IMR-90 (cell line): ENCODE measurements around the gene KRTAP10-3. TPM values are rescaled to one million over a fixed set of nuclear protein-coding genes. Genes with fewer than 3 reads are reported as not detected.

Experiments used
- ATAC-seq: fragments of 200-7000 bp; cut with Tn5 transposase; 2 replicates; pipeline ENCODE4 v1.9.1; 2020; ENCODE audit warnings: low read depth, mild to moderate bottlenecking, moderate library complexity
- BruUV-seq: library from RNA; stranded (reverse); fragments of 400-500 nt; replicated peaks from 2 replicates; lab custom pipeline; 2021; lab: Mats Ljungman, UMichigan
- CTCF ChIA-PET: fragments of 300-600 bp; formaldehyde crosslinking; extraction: SDS; loops from one replicate; lab custom pipeline; 2021; ENCODE audit warnings: antibody characterized with exemption; lab: Yijun Ruan, JAX
- POLR2A ChIA-PET: fragments of 300-600 bp; sonication (Branson Sonifier 250); formaldehyde crosslinking; loops from one replicate; lab custom pipeline; 2022; ENCODE audit warnings: antibody characterized with exemption; ENCODE audit not compliant: unreplicated experiment; lab: Charles Lee
- DNase-seq: peaks from one replicate; pipeline ENCODE4 v3.0.0; 2013
- H2AFZ ChIP-seq: replicated peaks from 2 replicates; pipeline ENCODE3; 2013; ENCODE audit warnings: low read length, mild to moderate bottlenecking; ENCODE audit not compliant: poor library complexity
- H2AK5ac ChIP-seq: 2 replicates; pipeline ENCODE4 v1.6.1; 2013; ENCODE audit warnings: low read depth, low read length, inconsistent platforms
- H2AK9ac ChIP-seq: replicated peaks from 2 replicates; pipeline ENCODE3; 2013; ENCODE audit warnings: mild to moderate bottlenecking, low read depth, low read length, moderate library complexity; ENCODE audit not compliant: poor library complexity
- H2BK120ac ChIP-seq: 2 replicates; pipeline ENCODE4 v1.6.1; 2013; ENCODE audit warnings: low read depth, low read length, inconsistent platforms
- H2BK15ac ChIP-seq: 3 replicates; pipeline ENCODE4 v1.6.1; 2013; ENCODE audit warnings: low read depth, low read length, inconsistent platforms
- H2BK20ac ChIP-seq: 2 replicates; pipeline ENCODE4 v1.6.1; 2013; ENCODE audit warnings: low read depth, mild to moderate bottlenecking, inconsistent platforms, low read length, moderate library complexity
- H2BK5ac ChIP-seq: 2 replicates; pipeline ENCODE4 v1.6.1; 2013; ENCODE audit warnings: mild to moderate bottlenecking, low read depth, low read length, inconsistent platforms; ENCODE audit not compliant: poor library complexity, severe bottlenecking
- H3K14ac ChIP-seq: replicated peaks from 2 replicates; pipeline ENCODE4 v1.6.1; 2013; ENCODE audit warnings: low read depth, low read length, inconsistent platforms
- H3K18ac ChIP-seq: 2 replicates; pipeline ENCODE4 v1.6.1; 2013; ENCODE audit warnings: low read depth, low read length, control low read depth
- H3K23ac ChIP-seq: 2 replicates; pipeline ENCODE4 v1.6.1; 2013; ENCODE audit warnings: low read depth, low read length, inconsistent platforms
- H3K27ac ChIP-seq: 2 replicates; pipeline ENCODE4 v1.5.1; 2013; ENCODE audit warnings: mild to moderate bottlenecking, control low read depth, low read length; ENCODE audit not compliant: insufficient read depth
- H3K27me3 ChIP-seq: 2 replicates; pipeline ENCODE4 v1.6.1; 2013; ENCODE audit warnings: low read length; ENCODE audit not compliant: control insufficient read depth, insufficient read depth
- H3K36me3 ChIP-seq: 2 replicates; pipeline ENCODE4 v1.6.1; 2013; ENCODE audit warnings: low read length, mixed read lengths; ENCODE audit not compliant: control insufficient read depth, insufficient read depth
- H3K4ac ChIP-seq: 2 replicates; pipeline ENCODE4 v1.6.1; 2013; ENCODE audit warnings: low read depth, low read length, inconsistent platforms
- H3K4me1 ChIP-seq: 2 replicates; pipeline ENCODE4 v1.6.1; 2013; ENCODE audit warnings: low read length, mixed read lengths; ENCODE audit not compliant: control insufficient read depth, insufficient read depth
- H3K4me2 ChIP-seq: 2 replicates; pipeline ENCODE4 v1.6.1; 2013; ENCODE audit warnings: low read depth, mild to moderate bottlenecking, control low read depth, low read length, moderate library complexity
- H3K4me3 ChIP-seq: 2 replicates; pipeline ENCODE4 v1.5.1; 2013; ENCODE audit warnings: low read depth, mild to moderate bottlenecking, control low read depth, low read length, moderate library complexity; ENCODE audit not compliant: insufficient read depth
- H3K56ac ChIP-seq: 2 replicates; pipeline ENCODE4 v1.6.1; 2013; ENCODE audit warnings: low read length, inconsistent platforms; ENCODE audit not compliant: insufficient read depth; ENCODE audit errors: extremely low read depth
- H3K79me1 ChIP-seq, 2 experiments: 2 replicates each; pipeline ENCODE4 v1.6.1; 2013; ENCODE audit warnings: low read length in 2 of 2, inconsistent platforms in 1 of 2, low read depth in 1 of 2
- H3K9ac ChIP-seq: 2 replicates; pipeline ENCODE4 v1.6.1; 2013; ENCODE audit warnings: low read depth, low read length, control low read depth
- H3K9me1 ChIP-seq: 2 replicates; pipeline ENCODE4 v1.6.1; 2013; ENCODE audit warnings: low read length, inconsistent platforms; ENCODE audit not compliant: insufficient read depth
- H3K9me3 ChIP-seq: 2 replicates; pipeline ENCODE4 v1.6.1; 2013; ENCODE audit warnings: low read length; ENCODE audit not compliant: control insufficient read depth, insufficient read depth
- H4K20me1 ChIP-seq: 2 replicates; pipeline ENCODE4 v1.6.1; 2013; ENCODE audit warnings: low read length, inconsistent platforms; ENCODE audit not compliant: insufficient read depth
- H4K5ac ChIP-seq: 2 replicates; pipeline ENCODE4 v1.6.1; 2013; ENCODE audit warnings: mild to moderate bottlenecking, low read depth, low read length, control low read depth
- H4K8ac ChIP-seq, 2 experiments: 2 replicates each; pipeline ENCODE4 v1.6.1; 2013; ENCODE audit warnings: low read depth in 2 of 2, low read length in 2 of 2, control low read depth in 1 of 2, inconsistent platforms in 1 of 2
- H4K91ac ChIP-seq: 2 replicates; pipeline ENCODE4 v1.6.1; 2013; ENCODE audit warnings: low read depth, low read length, inconsistent platforms; ENCODE audit not compliant: insufficient read depth
- POLR2A ChIP-seq: IDR thresholded peaks from 2 replicates; pipeline ENCODE4 v1.6.1; 2012; ENCODE audit warnings: mild to moderate bottlenecking, low read depth, low read length
- RAD21 ChIP-seq: IDR thresholded peaks from 2 replicates; pipeline ENCODE4 v1.6.1; 2012; ENCODE audit warnings: low read length, improper control_type of control experiment
- WGBS, 2 experiments: methylation state at CpG; one replicate each; pipeline versions ENCODE4 v1.1.5 to v1.1.7; 2013; ENCODE audit warnings: missing lambda C conversion rate in 2 of 2; ENCODE audit not compliant: insufficient read length in 1 of 2; ENCODE audit errors: extremely low coverage in 2 of 2; 5-methylcytosine and 5-hydroxymethylcytosine counted together
- dilution Hi-C: fragments of 300-500 bp; cut with HindIII; formaldehyde crosslinking; loops from one replicate; pipeline ENCODE4 v1.14.3; 2018; ENCODE audit warnings: low sequenced_read_pairs; ENCODE audit not compliant: unreplicated experiment
- in situ Hi-C: fragments of 300-500 bp; cut with MboI; formaldehyde crosslinking; loops from 3 replicates; pipeline ENCODE4 v1.14.3; 2019; ENCODE audit warnings: low sequenced_read_pairs, inconsistent platforms, mixed read lengths
- intact Hi-C: fragments of 100-400 bp; cut with micrococcal nuclease; formaldehyde crosslinking; loops from 2 replicates; pipeline ENCODE4 v1.10.0; 2022
- polyA plus RNA-seq, 3 experiments: library from polyadenylated mRNA; depleted of rRNA; stranded (reverse); fragments of >200 nt; gene quantifications; 2 replicates each; pipeline ENCODE4 v1.2.3, GENCODE V29; 2012; ENCODE audit warnings: low replicate concordance in 1 of 3
- total RNA-seq: library from RNA; depleted of rRNA; stranded (reverse); fragments of >200 nt; gene quantifications from 2 replicates; pipeline ENCODE4 v1.2.3, GENCODE V29; 2012

The KRTAP10-3 gene
- total and polyA plus RNA-seq, 2 of the 4 experiments (the other 2 are of a cell fraction): not detected

DNA sequence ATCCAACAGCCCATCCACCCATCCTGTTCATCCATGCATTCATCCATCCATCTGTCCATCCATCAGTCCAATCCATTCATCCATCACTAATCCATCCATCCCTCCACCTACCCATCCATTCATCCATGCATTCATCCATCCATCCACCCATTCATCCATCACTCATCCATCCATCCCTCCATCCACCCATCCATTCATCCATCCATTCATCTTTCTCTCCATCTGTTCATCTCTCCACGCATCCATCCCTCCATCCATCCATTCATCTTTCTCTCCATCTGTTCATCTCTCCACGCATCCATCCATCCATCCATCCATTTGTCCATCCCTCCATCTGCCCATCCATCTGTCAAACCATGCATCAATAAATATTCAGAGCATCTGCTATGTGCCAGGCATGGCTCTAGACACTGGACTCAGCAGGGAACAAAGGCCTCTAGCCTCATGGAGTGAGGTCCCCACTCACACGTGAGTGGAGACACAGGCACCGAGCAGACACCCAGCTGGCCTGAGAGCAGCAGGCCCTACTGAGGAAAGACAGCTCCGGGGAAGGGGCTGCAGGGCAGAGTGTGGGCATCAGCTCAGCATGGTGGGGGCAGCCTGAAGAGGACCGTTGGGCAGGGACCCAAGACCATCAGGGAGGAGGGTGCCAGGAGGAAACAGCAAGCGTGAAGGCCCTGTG is 28.2 kb downstream of the KRTAP10-3 start:
- Histone ChIP-seq H3K56ac (no peak overlapping the region), H3K4ac (no peak overlapping the region), H3K4me3 (no peak overlapping the region), H2BK5ac (no peak overlapping the region), H3K14ac (no peak overlapping the region), H3K27ac (no peak overlapping the region), H3K9me1 (no peaks in the 10 kb centered on the region), H3K27me3 (no peaks in the 10 kb centered on the region), H4K8ac (no peak overlapping the region), H4K5ac (no peak overlapping the region), H3K4me1 (no peaks in the 10 kb centered on the region), H3K18ac (no peak overlapping the region), H2AK5ac (no peak overlapping the region), H3K9me3 (peaks cover 22% of the 10 kb centered on the region; the same call in 1 of the 2 replicates), H3K36me3 (no peaks in the 10 kb centered on the region), H2AFZ (no peak overlapping the region), H2BK15ac (no peak overlapping the region), H2AK9ac (no peak overlapping the region), H2BK20ac (no peak overlapping the region), H4K20me1 (no peaks in the 10 kb centered on the region), H3K4me2 (no peak overlapping the region), H3K23ac (no peak overlapping the region), H4K91ac (no peak overlapping the region), H2BK120ac (no peak overlapping the region), H3K9ac (no peak overlapping the region), H3K79me1 (no peaks in the 10 kb centered on the region)
- in situ Hi-C loops: no loop called here
- ChIA-PET CTCF (no interaction called here), POLR2A (no interaction called here)
- intact Hi-C loops: no loop called here
- BruUV-seq: no TSS peak
- dilution Hi-C loops: no loop called here
- no peak for ATAC-seq
- WGBS, 2 experiments: 29% methylated on average over 2 of the region's 7 CpGs; no CpG with 5 or more reads in 1 of the 2 experiments
- TF ChIP-seq RAD21 (no peak), POLR2A (no peak)
- no peak for DNase-seq
